Lower leg skin (tissue), 4 donors: Measurements from ENCODE around the gene NFYC. TPM values are rescaled to one million over a fixed set of nuclear protein-coding genes. Genes with fewer than 3 reads are reported as not detected.

ENCODE experiments used
- DNase-seq, 2 donors: peaks; one replicate each; pipeline ENCODE4 v3.0.0-alpha.2; 2019; ENCODE audit warnings: low spot score in 2 of 2
- H3K4me3 ChIP-seq: fragments of 200-600 bp; sonication (generic); 2 replicates; pipeline ENCODE4 v1.5.1; 2017; ENCODE audit warnings: mild to moderate bottlenecking, low read depth; ENCODE audit not compliant: poor library complexity, severe bottlenecking
- CTCF ChIP-seq, 3 donors: fragments of 450-650 bp; IDR thresholded peaks; one replicate each; pipeline ENCODE4 v1.5.1; 2016; ENCODE audit warnings: antibody characterized with exemption in 3 of 3, mild to moderate bottlenecking in 3 of 3, moderate library complexity in 2 of 3
- POLR2A ChIP-seq, 2 donors: fragments of 450-650 bp; IDR thresholded peaks; one replicate each; pipeline ENCODE4 v1.6.1; 2016 to 2017; ENCODE audit warnings: antibody characterized with exemption in 2 of 2, mild to moderate bottlenecking in 1 of 2, moderate library complexity in 1 of 2
- WGBS, 2 donors: methylation state at CpG; one replicate each; pipeline ENCODE4 v1.1.5; 2018; 5-methylcytosine and 5-hydroxymethylcytosine counted together
- intact Hi-C: fragments of 100-400 bp; cut with DNase I; formaldehyde crosslinking; loops from one replicate; pipeline ENCODE4 v1.15.0; 2023; ENCODE audit warnings: low total_unique reads
- total RNA-seq, 4 donors: library from RNA; depleted of rRNA; stranded (reverse); fragments of >200 nt; gene quantifications; one replicate each; pipeline ENCODE4 v1.1.0, GENCODE V29; 2016

Gene NFYC
- total RNA-seq, 4 donors from 2014 or later: 53.3 to 94.4 (median 68.0) TPM

- H3K4me3 ChIP-seq: no peak overlapping the region
- TF ChIP-seq POLR2A (IDR thresholded peaks at IDR 0.05) (no peak), CTCF (IDR thresholded peaks at IDR 0.05) (no peak)
- intact Hi-C loops: no loop called here
- DNase-seq: no peak
- 55 to 58% methylated on average over 7 of the region's 7 CpGs for WGBS, 2 donors
Measured at GRCh38 chr1:40768146-40768990, 76.9 kb downstream of the NFYC start.

GRCh38 chr1:40769815-40770214, 78.3 kb downstream of the NFYC start:
- no peak overlapping the region for H3K4me3 ChIP-seq
- intact Hi-C loops: no loop called here
- no peak for DNase-seq
- 45% methylated on average over 4 of the region's 4 CpGs for WGBS, 2 donors
- no peak for TF ChIP-seq POLR2A (IDR thresholded peaks at IDR 0.05)

- peak in 1 of 2 donors; percentile 82 for DNase-seq
- 61 to 69% methylated on average over 18 of the region's 18 CpGs for WGBS, 2 donors
- intact Hi-C loops: no loop called here
- TF ChIP-seq CTCF (IDR thresholded peaks at IDR 0.05): no peak
- no peak for TF ChIP-seq POLR2A (IDR thresholded peaks at IDR 0.05)
- H3K4me3 ChIP-seq: no peak overlapping the region
Measured at GRCh38 chr1:40770296-40771070, 79.0 kb downstream of the NFYC start.

- intact Hi-C loops: no loop called here
- no peak overlapping the region for H3K4me3 ChIP-seq
- whole genome bisulfite sequencing, 2 donors: 78 to 79% methylated on average over 2 of the region's 2 CpGs
- no peak for TF ChIP-seq POLR2A (IDR thresholded peaks at IDR 0.05)
- TF ChIP-seq CTCF (IDR thresholded peaks at IDR 0.05): no peak
- peak in 1 of 2 donors; percentile 70 for DNase-seq
Measured at GRCh38 chr1:40772146-40772955, 80.8 kb downstream of the NFYC start.

GRCh38 chr1:40773748-40774265, 82.3 kb downstream of the NFYC start:
- intact Hi-C loops: loop anchor here (1.0 kb wide), 1 partner anchor 180 kb away; no protein-coding TSS in a partner anchor
- DNase-seq: peak in 1 of 2 donors; percentile 57
- TF ChIP-seq CTCF (IDR thresholded peaks at IDR 0.05): no peak
- no peak for TF ChIP-seq POLR2A (IDR thresholded peaks at IDR 0.05)
- no peak overlapping the region for H3K4me3 ChIP-seq
- 79 to 81% methylated on average over 6 of the region's 6 CpGs for WGBS, 2 donors
